Epithelial cell of esophagus (primary cell): Measurements from ENCODE around the gene ACP4.
"Not testable (repeated sequence)": the region's sequence is repeated elsewhere in the genome, so short reads cannot be mapped to it uniquely, and the experiment has no call there.

Experiments
- DNase-seq: peaks from one replicate; pipeline ENCODE4 v3.0.0; 2010; ENCODE audit warnings: low read depth
- H3K4me3 ChIP-seq: 2 replicates; pipeline ENCODE4 v1.5.1; 2011; ENCODE audit warnings: mild to moderate bottlenecking, low read length, control low read depth
- CTCF ChIP-seq: IDR thresholded peaks from 2 replicates; pipeline ENCODE4 v1.5.1; 2011; ENCODE audit warnings: low read depth, mild to moderate bottlenecking, low read length, control low read depth, inconsistent platforms; ENCODE audit not compliant: insufficient read depth; ENCODE audit errors: missing control alignments

Gene ACP4

GRCh38 chr19:50770888-50771287, 19.3 kb upstream of the ACP4 start:
- DNase-seq, result no peak
- no peak for TF ChIP-seq CTCF
- H3K4me3 ChIP-seq, result no peak overlapping the region

- no peak for TF ChIP-seq CTCF
- H3K4me3 ChIP-seq, result no peak overlapping the region
- DNase-seq, result no peak
These were observed 17.7 kb upstream of the ACP4 start for GRCh38 chr19:50772476-50772875.

- not testable (repeated sequence) for H3K4me3 ChIP-seq, DNase-seq
These were observed 17.3 kb upstream of the ACP4 start for GRCh38 chr19:50772912-50773311.

- not testable (repeated sequence) for H3K4me3 ChIP-seq, DNase-seq
These were observed 16.8 kb upstream of the ACP4 start for GRCh38 chr19:50773454-50773853.

- no peak for DNase-seq
These were observed 14.1 kb upstream of the ACP4 start for GRCh38 chr19:50776131-50776530.

GRCh38 chr19:50777261-50777660, 13.0 kb upstream of the ACP4 start:
- TF ChIP-seq CTCF, result no peak
- no peak overlapping the region for H3K4me3 ChIP-seq
- no peak for DNase-seq

More at GRCh38 chr19:50776131-50776530, 14.1 kb upstream of the ACP4 start:
- TF ChIP-seq CTCF, result no peak
- H3K4me3 ChIP-seq, result no peak overlapping the region

GRCh38 chr19:50777830-50778303, 12.3 kb upstream of the ACP4 start:
- peak; percentile 35 for DNase-seq
- no peak overlapping the region for H3K4me3 ChIP-seq
- no peak for TF ChIP-seq CTCF

- TF ChIP-seq CTCF, result no peak
- DNase-seq, result no peak
- H3K4me3 ChIP-seq, result no peak overlapping the region
These were observed 11.2 kb upstream of the ACP4 start for GRCh38 chr19:50778906-50779430.
